Esophagus muscularis mucosa (tissue), 4 donors: ENCODE results near the gene COQ7.

Experiments
- CTCF ChIP-seq, 3 experiments: fragments of 200-600 bp in 2 of 3; fragments of 450-650 bp in 1 of 3; sonication (generic) in 2 of 3; IDR thresholded peaks; one replicate each; pipeline ENCODE4 v1.5.1; 2017 to 2019; ENCODE audit warnings: antibody characterized with exemption in 3 of 3, mild to moderate bottlenecking in 2 of 3, moderate library complexity in 1 of 3
- EP300 ChIP-seq: sonication (generic); formaldehyde crosslinking; IDR thresholded peaks from one replicate; pipeline ENCODE4 v1.6.1; 2017; ENCODE audit warnings: antibody characterized with exemption
- POLR2A ChIP-seq: fragments of 450-650 bp; IDR thresholded peaks from one replicate; pipeline ENCODE4 v1.6.1; 2017; ENCODE audit warnings: antibody characterized with exemption, moderate library complexity, mild to moderate bottlenecking, low read depth

- TF ChIP-seq CTCF (IDR thresholded peaks at IDR 0.05) (no peak), POLR2A (no peak), EP300 (no peak)
Observed at GRCh38 chr16:19089410-19089955, 22.1 kb downstream of the COQ7 start.
